ENCODE measurements around the gene NUDCD2.

GRCh38 chr5:163508753-163509152, 48.9 kb upstream of the NUDCD2 start:
- no peak for TF ChIP-seq RAD21 (IDR thresholded peaks at IDR 0.05; ENCODE audit: low read length)
- TF ChIP-seq USF2 (IDR thresholded peaks at IDR 0.05; ENCODE audit: borderline replicate concordance, low read depth, low read length): no peak
- no peak for TF ChIP-seq FOXM1 (IDR thresholded peaks at IDR 0.05; ENCODE audit: low read depth)
- TF ChIP-seq YY1 (IDR thresholded peaks at IDR 0.05; ENCODE audit: low read depth): no peak
